ACHN (cell line): ENCODE data around the gene NCL.
A peak's percentile ranks its signal among the peaks of the same experiment; 100 is the strongest.
"Not testable (repeated sequence)": the region's sequence is repeated elsewhere in the genome, so short reads cannot be mapped to it uniquely, and the experiment has no call there.

Source experiments
- DNase-seq: peaks from one replicate; pipeline ENCODE4 v3.0.0-alpha.2; 2015
- in situ Hi-C: cut with HindIII; loops from 2 replicates; pipeline ENCODE4 v1.10.0; 2017; ENCODE audit warnings: low sequenced_read_pairs, low pct_ligation_motif_present, low pct_unique_long_range_greater_than_20kb

NCL gene

DNA sequence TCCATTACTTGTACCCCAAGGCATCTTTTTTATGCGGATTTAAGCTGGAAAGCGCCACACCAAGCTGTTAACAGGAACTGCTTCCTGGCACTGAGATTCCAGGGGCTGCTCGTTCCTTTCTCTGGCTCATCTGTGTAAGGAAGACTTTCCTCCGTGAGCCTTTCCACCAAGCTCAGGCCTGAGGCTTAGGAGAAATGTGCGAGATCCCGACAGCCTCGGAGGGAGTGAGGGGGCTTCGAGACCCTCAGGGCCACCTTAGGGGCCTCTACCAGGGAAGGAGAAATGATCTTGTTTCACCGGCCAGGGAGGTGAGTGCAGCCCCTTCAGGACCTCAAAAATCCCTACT is 51.7 kb downstream of the NCL start:
- in situ Hi-C loops, result loop anchor here (10.0 to 25.0 kb wide), 2 partner anchors 88 to 200 kb away; no protein-coding TSS in a partner anchor
- DNase-seq, result no peak

DNA sequence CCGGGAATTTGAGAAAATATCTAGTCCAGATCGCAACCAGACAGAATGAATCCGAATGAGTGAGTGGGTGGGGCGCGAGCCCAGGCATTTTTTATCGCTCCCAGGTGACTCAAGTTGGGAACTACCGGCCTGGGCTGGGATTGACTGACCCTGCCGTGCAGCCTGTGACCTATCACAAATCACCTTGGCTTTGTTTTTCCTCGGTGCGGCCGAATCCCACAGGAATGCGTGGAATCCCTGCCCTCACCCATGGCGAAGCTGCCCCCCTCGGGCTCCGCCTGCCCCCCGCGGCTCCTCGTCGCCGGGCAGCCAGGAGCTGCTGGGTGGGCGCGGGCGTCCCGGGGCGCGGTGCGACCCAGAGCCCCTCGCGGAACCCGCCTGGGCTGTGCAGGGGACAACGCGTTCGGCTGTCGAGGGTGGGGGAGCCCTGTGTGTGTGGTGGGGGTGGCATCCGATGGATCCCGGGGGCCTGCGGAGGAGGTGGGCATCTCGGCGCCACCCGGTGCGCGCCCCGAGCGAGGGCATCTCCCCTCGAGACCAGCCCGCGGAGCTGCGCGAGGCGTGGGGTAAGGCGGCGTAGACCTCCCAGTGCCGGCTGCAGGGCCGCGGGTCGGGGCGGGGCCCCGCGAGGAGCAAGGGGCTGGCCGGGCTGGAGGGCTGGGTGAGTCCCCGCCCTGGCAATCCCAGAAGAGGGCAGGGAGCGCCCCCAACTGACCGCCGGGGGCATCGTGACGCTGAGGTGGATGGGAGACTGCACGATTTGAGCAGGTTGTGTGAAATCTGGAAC is 52.3 kb downstream of the NCL start:
- in situ Hi-C loops, result loop anchor here (10.0 to 25.0 kb wide), 2 partner anchors 87 to 200 kb away; no protein-coding TSS in a partner anchor

DNA sequence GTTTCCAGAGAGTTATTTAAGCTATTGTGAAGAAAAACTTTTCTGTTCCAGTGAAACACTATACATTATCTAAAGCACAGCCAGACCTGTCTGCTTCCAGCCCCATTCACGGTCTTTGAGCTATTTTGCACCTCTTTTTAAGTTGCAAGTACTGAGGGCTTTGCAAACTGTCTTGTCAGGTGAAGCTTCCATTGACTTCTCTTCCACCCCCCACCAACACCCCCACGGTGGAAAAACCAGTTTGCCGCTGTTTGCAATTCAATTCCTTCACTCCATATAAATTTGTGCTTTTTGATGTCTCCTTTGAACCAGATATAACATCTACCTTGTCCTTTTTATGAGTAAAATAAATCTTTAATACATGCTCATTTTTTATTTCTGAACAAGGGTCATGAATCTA is 53.0 kb downstream of the NCL start:
- no peak for DNase-seq
- in situ Hi-C loops, result loop anchor here (10.0 to 25.0 kb wide), 2 partner anchors 86 to 199 kb away; no protein-coding TSS in a partner anchor

More for the DNA sequence above, 52.3 kb downstream of the NCL start:
- DNase-seq, result peak; percentile 91

DNA sequence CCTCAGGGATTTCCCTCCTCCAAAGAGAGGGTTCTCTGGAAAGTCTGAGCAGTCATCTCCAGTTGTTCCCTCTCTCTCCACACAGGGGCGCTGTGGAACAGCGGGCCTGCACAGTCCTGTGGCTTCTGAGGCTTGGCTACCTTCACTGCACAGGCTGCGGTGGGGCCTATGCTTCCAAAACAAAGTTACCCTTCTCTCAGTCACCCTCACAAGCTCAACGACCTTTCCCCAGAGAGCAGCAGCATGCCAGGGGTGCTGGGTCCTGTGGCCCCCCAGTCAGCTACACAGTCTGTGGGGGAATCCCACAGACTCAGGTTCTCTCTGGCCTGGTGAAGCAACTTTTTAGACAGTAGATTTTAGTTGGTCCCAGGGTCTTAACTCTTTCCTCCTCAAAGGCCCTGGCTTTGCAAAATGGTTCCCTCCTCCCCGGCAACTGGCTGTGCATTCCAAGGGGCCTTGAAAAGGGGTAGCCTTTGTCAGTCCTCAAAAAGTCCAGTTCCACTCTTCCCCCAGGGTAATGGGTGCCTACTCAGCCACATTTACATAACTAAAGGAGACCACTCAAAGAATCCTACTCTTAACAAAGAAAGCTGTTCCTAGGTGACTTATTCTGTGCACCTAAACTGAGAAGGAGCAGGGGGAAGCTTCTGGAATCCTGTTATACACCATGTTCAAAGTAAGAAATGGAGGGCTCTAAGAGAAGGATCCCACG is 53.8 kb downstream of the NCL start:
- in situ Hi-C loops, result loop anchor here (10.0 to 25.0 kb wide), 2 partner anchors 86 to 198 kb away; no protein-coding TSS in a partner anchor
- DNase-seq, result peak; percentile 30

DNA sequence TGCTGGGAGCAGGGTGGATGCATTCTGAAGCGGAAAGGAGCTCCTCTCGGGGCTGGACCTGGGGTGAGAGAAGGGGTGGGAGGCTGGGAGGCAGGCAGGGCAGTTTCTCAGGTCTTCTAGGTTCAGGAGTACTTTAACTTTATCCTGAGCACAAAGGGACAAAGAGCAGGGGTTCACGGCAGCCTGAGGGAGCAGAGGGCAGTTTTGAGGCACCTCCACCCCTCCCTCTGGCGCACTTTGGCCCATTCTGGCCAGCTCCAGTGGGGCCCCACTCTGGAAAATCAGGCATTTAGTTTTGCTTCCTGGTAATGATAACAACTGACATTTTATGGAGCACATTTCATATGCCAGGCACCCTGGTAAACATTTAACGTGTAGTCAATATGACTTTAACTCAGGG is 54.5 kb downstream of the NCL start:
- no peak for DNase-seq
- in situ Hi-C loops, result loop anchor here (10.0 to 25.0 kb wide), 2 partner anchors 85 to 197 kb away; no protein-coding TSS in a partner anchor

DNA sequence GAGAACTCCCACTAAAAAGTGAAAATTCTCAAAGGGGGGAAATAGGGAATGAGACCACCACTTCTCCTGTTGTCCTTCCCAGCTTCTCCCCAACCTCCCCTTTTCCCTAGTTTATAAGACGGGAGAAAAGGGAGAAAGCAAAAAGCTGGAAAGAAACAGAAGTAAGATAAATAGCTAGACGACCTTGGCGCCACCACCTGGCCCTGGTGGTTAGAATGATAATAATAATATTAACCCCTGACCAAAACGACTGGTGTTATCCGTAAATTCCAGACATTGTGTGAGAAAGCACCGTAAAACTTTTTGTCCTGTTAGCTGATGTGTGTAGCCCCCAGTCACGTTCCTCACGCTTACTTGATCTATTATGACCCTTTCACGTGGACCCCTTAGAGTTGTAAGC is 56.0 kb downstream of the NCL start:
- in situ Hi-C loops, result loop anchor here (25.0 kb wide), 1 partner anchor 196 kb away; no protein-coding TSS in a partner anchor
- peak; percentile 23 for DNase-seq

DNA sequence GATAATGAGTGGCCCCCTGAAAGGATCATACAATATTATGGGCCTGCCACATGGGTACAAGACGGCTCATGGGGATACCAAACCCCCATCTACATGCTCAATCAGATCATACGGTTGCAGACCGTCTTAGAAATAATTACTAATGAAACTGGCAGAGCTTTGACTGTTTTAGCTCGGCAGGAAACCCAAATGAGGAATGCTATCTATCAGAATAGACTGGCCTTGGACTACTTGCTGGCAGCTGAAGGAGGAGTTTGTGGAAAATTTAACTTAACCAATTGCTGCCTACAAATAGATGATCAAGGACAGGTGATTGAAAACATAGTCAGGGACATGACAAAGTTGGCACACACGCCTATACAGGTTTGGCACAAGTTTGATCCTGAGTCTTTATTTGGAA is 56.6 kb downstream of the NCL start:
- in situ Hi-C loops, result loop anchor here (25.0 kb wide), 1 partner anchor 195 kb away; no protein-coding TSS in a partner anchor
- DNase-seq, result not testable (repeated sequence)

DNA sequence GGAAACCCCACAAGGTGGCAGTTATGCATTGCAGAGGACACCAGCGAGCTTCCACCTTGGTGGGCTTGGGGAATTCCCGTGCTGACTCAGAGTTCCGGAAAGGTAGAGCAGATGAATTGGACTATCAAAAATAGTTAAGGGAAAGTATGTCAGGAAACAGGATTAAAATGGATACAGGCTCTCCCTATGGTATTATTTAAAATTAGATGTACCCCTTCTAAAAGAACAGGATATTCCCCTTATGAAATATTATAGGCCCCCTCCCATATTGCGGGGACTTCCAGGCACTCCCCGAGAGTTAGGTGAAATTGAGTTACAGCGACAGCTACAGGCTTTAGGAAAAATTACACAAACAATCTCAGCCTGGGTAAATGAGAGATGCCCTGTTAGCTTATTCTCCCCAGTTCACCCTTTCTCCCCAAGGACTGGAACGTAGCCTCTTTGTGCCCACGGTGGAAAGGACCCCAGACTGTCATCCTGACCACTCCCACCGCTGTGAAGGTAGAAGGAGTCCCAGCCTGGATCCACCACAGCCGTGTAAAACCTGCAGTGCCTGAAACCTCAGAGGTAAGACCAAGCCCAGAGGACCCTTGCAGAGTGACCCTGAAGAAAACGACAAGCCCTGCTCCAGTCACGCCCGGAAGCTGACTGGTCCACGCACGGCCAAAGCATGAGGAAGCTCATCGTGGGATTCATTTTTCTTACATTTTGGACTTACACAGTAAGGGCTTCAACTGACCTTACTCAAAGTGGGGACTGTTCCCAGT is 58.5 kb downstream of the NCL start:
- in situ Hi-C loops, result loop anchor here (25.0 kb wide), 1 partner anchor 193 kb away; no protein-coding TSS in a partner anchor
- not testable (repeated sequence) for DNase-seq

DNA sequence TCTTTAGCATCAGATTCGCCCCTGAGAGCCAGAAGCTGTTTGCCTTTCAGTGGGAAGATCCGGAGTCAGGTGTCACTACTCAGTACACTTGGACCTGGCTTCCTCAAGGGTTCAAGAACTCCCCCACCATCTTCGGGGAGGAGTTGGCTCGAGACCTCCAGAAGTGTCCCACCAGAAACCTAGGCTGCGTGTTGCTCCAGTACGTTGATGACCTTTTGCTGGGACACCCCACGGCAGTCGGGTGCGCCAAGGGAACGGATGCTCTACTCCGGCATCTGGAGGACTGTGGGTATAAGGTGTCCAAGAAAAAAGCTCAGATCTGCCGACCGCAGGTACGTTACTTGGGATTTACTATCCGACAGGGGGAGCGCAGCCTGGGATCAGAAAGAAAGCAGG is 60.1 kb downstream of the NCL start:
- in situ Hi-C loops, result loop anchor here (25.0 kb wide), 1 partner anchor 192 kb away; no protein-coding TSS in a partner anchor
- DNase-seq, result not testable (repeated sequence)
